OCI-LY3 (cell line): Measurements from ENCODE around the gene MINPP1.

ENCODE experiments used
- CTCF ChIP-seq: fragments of 200-600, 300-600 bp; sonication (generic); IDR thresholded peaks from 2 replicates; pipeline ENCODE4 v1.5.1; 2014; ENCODE audit warnings: antibody characterized with exemption, low read length, low read depth
- EZH2phosphoT487 ChIP-seq: fragments of 200-600 bp; shearing (Covaris generic); IDR thresholded peaks from 2 replicates; pipeline ENCODE4 v1.6.1; 2018; ENCODE audit warnings: antibody characterized with exemption, mixed run types, low read depth

GRCh38 chr10:87504307-87504639 is 420 bp upstream of the MINPP1 start:
- TF ChIP-seq EZH2phosphoT487 (no peak), CTCF (no peak)
